DMS 273 treated with DMSO at 0.1 percent for 48 hours (cell line): ENCODE measurements around the gene GOLGA3.
"Not testable (repeated sequence)": the region's sequence is repeated elsewhere in the genome, so short reads cannot be mapped to it uniquely, and the experiment has no call there.

Experiments
- DNase-seq: peaks from one replicate; lab custom pipeline; 2025; lab: John Stamatoyannopoulos, UW

The GOLGA3 gene

DNA sequence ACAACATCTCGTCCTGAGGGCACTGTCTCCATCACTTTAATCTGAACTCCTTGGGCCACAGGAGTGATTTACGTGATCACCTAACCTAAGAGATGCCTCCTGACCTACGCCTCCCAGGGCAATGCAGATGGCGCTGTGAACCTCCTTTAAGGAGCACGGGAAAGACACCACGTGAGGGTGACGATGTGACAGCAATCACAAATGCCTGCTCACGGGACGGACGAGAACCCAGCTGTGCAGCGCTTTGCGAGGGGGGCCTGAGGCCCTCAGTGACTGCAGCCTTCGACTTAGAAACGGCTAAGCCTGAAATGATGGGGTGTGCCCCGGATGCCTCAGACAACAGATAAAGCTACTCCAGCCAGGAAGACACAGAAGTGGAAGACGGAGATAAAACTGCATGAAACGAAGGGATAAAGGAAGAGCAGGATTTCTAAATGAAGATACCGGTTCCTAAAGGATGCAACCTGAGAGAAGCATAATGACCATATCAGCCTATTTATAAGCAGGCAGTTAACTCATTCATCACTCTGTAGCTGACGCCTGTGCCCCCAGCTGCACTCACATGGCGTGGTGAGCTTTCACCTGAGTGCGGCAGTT, 13.9 kb upstream of the GOLGA3 start:
- DNase-seq: no peak

- DNase-seq: no peak
These were observed 12.5 kb upstream of the GOLGA3 start for GRCh38 chr12:132841151-132841550.

GRCh38 chr12:132840536-132840935, 11.9 kb upstream of the GOLGA3 start:
- DNase-seq: no peak

- no peak for DNase-seq
These were observed 11.0 kb upstream of the GOLGA3 start for GRCh38 chr12:132839558-132840235.

DNA sequence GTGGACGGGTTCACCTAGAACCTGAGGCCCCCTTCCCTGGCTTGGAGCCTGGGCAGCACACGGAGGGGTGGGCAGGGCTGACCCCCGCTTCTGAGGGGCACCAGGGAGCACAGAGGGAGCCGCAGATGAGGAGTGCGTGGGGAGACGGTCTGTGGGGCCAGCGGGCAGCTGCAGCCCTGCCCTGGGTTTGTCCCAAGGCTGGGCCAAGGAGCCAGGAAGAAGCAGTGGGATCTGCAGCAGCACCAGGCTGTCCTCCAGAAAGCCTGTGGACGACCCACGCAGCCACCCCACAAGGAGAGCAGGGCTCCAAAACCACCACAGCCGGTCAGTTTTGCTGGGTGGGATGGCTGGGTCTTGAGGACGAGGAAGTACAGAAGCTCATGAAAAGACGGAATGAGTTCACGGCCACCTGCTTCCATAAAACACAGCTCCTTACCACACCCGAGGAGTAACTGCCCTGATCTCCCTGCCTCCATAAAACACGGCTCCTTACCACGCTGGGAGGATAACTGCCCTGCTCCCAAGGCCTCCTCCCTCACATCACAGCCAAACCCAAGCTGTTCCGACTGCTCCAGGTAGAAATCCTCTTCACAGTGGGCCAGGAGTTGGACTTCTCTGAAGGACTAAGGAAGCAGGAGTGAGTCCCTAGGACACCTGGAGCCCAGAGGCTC, 9.9 kb upstream of the GOLGA3 start:
- no peak for DNase-seq

DNA sequence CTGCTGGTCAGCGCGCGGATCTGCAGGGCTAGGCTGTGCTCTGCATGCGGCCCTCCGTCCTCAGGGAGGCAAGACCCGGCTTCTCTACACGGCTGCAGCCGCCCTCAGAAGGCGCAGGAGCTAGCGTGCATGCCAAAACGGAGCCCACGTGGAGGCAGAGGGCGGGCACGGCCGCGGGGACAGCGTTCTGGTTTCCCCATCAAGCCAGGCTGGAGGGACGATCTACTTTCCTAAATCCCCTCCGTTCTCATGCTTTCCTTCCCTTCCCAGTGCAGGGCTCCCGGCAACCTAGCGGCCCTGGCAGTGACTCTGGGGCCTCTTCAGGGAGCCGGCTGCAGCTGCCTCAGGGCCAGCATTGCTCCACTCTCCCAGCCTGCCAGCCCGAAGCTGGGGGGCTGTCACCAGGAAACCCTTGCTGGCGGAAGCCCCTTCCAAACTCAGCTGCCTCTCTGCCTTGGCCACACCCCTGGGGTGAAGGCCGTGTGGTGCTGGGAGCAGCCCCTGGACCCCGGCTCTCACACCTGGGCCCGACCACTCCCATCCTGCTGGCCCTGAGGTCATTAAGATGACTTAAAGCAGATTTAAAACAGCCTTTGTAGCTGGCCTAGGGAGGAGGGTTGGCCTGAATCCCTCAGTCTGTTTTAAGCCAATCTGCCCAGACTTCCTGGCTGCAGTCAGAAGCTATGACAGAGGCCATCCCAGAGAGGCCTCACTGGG, 9.2 kb upstream of the GOLGA3 start:
- no peak for DNase-seq

- no peak for DNase-seq
These were observed 8.2 kb upstream of the GOLGA3 start for GRCh38 chr12:132836795-132837331.

GRCh38 chr12:132836230-132836629, 7.6 kb upstream of the GOLGA3 start:
- DNase-seq: not testable (repeated sequence)

GRCh38 chr12:132835076-132836025, 6.7 kb upstream of the GOLGA3 start:
- DNase-seq: no peak

DNA sequence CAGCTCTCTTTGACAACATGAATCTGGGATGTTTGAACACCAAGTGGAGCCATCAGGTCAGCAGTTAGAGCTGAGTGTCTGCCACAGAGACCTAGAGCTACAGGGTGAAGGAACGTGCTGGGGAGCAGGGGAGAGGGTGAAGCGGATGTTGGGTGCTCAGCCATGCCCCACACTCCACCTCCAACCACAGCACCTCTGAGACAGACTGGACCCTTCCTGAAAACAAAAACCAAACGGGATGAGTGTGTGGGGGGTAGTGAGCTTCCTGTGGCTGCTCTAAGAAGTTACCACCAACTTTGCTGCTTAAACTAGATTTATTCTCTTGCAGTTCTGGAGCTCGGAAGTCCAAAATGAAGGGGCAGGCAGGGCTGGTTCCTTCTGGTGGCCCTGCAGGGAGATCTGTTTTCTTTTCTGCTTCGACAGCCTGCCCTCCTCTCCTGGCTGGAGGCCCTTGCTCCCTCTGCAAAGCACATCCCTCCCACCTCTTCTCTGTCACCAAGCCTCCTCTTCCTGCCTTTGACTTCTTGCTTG, 5.6 kb upstream of the GOLGA3 start:
- DNase-seq: no peak

DNA sequence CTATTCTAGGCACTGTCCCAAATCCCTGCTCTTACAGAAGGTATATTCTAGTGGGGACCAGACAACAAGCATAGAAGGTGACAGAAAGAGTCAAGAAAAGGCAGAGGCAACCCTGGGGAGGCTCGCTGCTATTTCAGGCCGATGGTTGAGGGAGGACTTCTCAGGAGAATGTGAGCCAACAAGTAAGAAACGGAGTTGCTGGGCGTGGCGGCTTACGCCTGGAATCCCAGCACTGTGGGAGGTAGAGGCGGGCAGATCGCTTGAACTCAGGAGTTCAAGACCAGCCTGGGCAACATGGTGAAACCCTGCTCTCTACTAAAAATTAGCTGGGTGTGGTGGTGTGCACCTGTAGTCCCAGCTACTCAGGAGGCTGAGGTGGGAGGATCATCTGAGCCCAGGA, 4.7 kb upstream of the GOLGA3 start:
- no peak for DNase-seq

GRCh38 chr12:132831771-132832170, 3.1 kb upstream of the GOLGA3 start:
- DNase-seq: no peak

- no peak for DNase-seq
These were observed 636 bp downstream of the GOLGA3 start for GRCh38 chr12:132827763-132828703.

GRCh38 chr12:132825861-132826260, 2.8 kb downstream of the GOLGA3 start:
- DNase-seq: no peak

DNA sequence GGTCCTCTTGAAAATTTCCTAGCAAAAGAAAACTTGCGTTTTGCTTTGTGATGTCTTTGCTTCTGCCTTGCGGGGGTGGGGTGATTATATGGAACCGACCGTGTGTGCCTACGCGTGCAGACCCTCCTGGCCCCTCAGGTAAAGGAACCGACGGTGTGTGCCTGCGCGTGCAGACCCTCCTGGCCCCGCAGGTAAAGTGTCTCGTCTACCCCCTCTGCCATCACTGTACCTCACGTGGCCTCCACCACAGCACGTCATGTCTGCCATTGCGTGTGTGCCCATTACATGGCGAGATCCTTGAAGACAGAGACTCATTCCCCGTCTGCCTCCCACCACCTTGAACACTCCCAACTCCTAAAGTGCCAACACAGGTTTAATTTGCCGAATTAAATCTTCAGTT, 3.6 kb downstream of the GOLGA3 start:
- no peak for DNase-seq

DNA sequence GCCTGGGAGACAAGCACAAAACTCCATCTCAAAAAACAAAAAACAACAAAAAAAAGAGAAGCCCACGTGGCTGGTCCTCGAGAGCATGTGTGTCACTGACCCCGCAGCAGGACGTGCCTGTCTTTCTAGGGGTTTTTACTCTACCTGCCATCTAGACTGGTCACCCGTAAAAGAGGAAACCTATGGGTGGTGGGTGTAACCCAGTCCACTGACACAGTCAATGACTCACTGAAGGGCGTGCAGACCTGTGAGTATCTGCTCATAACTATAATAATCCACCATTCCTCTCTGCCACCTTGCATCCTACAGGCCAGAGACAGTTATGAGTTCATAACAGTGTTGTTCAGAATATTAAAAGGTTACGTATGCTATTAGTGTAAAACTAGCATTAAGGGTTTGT, 4.6 kb downstream of the GOLGA3 start:
- DNase-seq: no peak

DNA sequence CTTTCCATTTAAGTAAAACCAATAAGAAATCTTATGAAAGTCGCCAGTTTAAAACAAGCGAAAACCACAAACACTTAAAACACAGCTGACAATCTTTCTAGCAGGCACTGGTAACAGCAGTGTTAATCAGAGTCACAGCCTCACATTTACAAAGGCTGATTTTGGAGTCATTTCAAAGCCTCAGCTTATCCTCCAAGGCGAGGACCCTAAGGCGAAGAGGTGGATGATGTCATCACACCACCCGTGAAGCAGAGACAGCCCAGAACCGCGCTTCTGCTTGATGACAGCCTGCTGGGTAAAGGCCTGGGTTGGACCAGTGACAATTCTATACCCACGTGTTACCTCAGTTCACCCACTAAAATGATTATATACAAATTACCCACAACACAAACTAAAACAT, 10.1 kb downstream of the GOLGA3 start:
- no peak for DNase-seq

DNA sequence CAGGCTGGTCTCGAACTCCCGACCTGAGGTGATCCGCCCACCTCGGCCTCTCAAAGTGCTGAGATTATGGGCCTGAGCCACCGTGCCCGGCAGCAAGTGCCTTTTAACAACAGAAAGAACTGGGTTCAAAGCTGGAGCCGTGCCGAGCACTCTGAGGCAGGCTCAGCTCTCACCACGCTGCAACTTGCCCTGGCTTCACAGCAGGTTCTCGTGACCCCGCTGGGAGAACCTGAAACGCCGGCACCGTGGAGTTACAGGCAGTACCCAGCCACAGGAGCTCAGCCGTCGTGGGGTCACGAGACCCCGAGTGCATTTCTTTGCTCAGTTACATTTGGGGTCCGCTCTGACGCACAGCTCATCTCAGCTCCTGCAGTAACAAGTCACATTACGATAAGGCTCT, 14.4 kb downstream of the GOLGA3 start:
- DNase-seq: no peak

DNA sequence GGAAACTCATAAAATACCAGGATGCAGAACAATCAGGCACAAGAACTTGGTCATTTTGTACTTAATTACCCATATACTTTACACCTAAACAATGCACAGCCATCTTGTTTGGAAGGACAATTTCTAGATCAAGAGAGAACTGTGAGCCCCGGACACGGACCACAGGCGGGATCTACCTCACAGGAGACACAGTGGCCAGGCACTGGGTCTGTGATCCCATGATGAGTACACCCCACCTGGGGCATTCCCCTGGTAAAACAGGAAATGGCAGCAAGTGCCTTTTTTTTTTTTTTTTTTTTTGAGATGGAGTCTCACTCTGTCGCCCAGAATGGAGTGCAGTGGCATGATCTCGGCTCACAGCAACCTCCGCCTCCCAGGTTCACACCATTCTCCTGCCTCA, 15.2 kb downstream of the GOLGA3 start:
- DNase-seq: no peak
